HepG2 (cell line): ENCODE results near the gene STARD6. TPM values are rescaled to one million over a fixed set of nuclear protein-coding genes. Genes with fewer than 3 reads are reported as not detected.

Experiments used
- ATAC-seq: fragments of 200-7000 bp; cut with Tn5 transposase; 3 replicates; pipeline ENCODE4 v1.9.1; 2020; ENCODE audit warnings: mild to moderate bottlenecking, moderate library complexity
- BruUV-seq: library from RNA; stranded (reverse); fragments of 400-500 nt; replicated peaks from 2 replicates; lab custom pipeline; 2021; lab: Mats Ljungman, UMichigan
- CTCF ChIA-PET: fragments of 300-600 bp; formaldehyde crosslinking; extraction: SDS; loops from one replicate; lab custom pipeline; 2021; ENCODE audit warnings: low total read pairs, inconsistent platforms, low intra/inter-chr PET ratio; lab: Yijun Ruan, JAX
- POLR2A ChIA-PET: fragments of 350-600 bp; sonication (Branson Sonifier 250); formaldehyde crosslinking; loops from one replicate; lab custom pipeline; 2020; ENCODE audit warnings: antibody characterized with exemption, inconsistent platforms; lab: Yijun Ruan, JAX
- DNase-seq: peaks from one replicate; pipeline ENCODE4 v3.0.0-alpha.2; 2015; ENCODE audit warnings: low spot score
- FAIRE-seq: peaks from 3 replicates; lab custom pipeline; 2011; peaks lifted over from hg19 to GRCh38; lab: Jason Lieb, UNC
- H2AFZ ChIP-seq: one replicate; pipeline ENCODE4 v1.6.1; 2011; ENCODE audit warnings: low read length, inconsistent platforms
- H3K27ac ChIP-seq: fragments of 300-600 bp; 3 replicates; pipeline ENCODE4 v1.8.0; 2011; ENCODE audit warnings: mixed run types, mild to moderate bottlenecking, mixed read lengths, low read length, inconsistent platforms; ENCODE audit not compliant: insufficient read depth; ENCODE audit errors: extremely low read length
- H3K27me3 ChIP-seq, 2 experiments: fragments of 200-600 bp in 1 of 2; 2 replicates in 1 of 2; 3 replicates in 1 of 2; pipeline versions ENCODE4 v1.6.0 to v1.8.0; 2011; ENCODE audit warnings: low read length in 2 of 2, mild to moderate bottlenecking in 2 of 2, moderate library complexity in 2 of 2, inconsistent platforms in 1 of 2; ENCODE audit not compliant: insufficient read depth in 2 of 2, control insufficient read depth in 1 of 2
- H3K36me3 ChIP-seq, 2 experiments: fragments of 200-600 bp in 1 of 2; replicated peaks in 1 of 2; 2 replicates in 1 of 2; 3 replicates in 1 of 2; pipeline versions ENCODE4 v1.5.1 to v1.8.0; 2011; ENCODE audit warnings: low read length in 2 of 2, inconsistent platforms in 1 of 2; ENCODE audit not compliant: insufficient read depth in 2 of 2, control insufficient read depth in 1 of 2
- H3K4me1 ChIP-seq: 2 replicates; pipeline ENCODE4 v1.5.1; 2012; ENCODE audit warnings: low read length, inconsistent platforms; ENCODE audit not compliant: insufficient read depth
- H3K4me2 ChIP-seq: 2 replicates; pipeline ENCODE4 v1.6.0; 2011; ENCODE audit warnings: low read depth, low read length, inconsistent platforms
- H3K4me3 ChIP-seq, 3 experiments: fragments of 200-600 bp in 1 of 3; sonication (generic), shearing (Covaris generic) in 1 of 3; replicated peaks in 1 of 3; 2 replicates each; pipeline ENCODE4 v1.5.1; 2011 to 2016; ENCODE audit warnings: low read length in 3 of 3, inconsistent platforms in 2 of 3, low read depth in 2 of 3, mild to moderate bottlenecking in 2 of 3, control low read depth in 1 of 3, mixed read lengths in 1 of 3; ENCODE audit not compliant: insufficient read depth in 1 of 3
- H3K79me2 ChIP-seq: one replicate; pipeline ENCODE4 v1.6.1; 2011; ENCODE audit warnings: low read length, inconsistent platforms; ENCODE audit not compliant: insufficient read depth
- H3K9ac ChIP-seq: 2 replicates; pipeline ENCODE4 v1.6.0; 2011; ENCODE audit warnings: mild to moderate bottlenecking, low read depth, low read length, inconsistent platforms; ENCODE audit not compliant: insufficient read depth
- H3K9me3 ChIP-seq: 2 replicates; pipeline ENCODE4 v1.5.1; 2012; ENCODE audit warnings: mild to moderate bottlenecking, low read length
- H4K20me1 ChIP-seq: 2 replicates; pipeline ENCODE4 v1.6.0; 2011; ENCODE audit warnings: inconsistent platforms, mild to moderate bottlenecking, low read length, moderate library complexity; ENCODE audit not compliant: insufficient read depth
- BRF2 ChIP-seq: sonication (generic); formaldehyde crosslinking; IDR thresholded peaks from 2 replicates; pipeline ENCODE4 v1.8.1; 2022; ENCODE audit warnings: mild to moderate bottlenecking, missing genetic modification reagents
- CBX2 ChIP-seq, 2 experiments: fragments of 200-600 bp in 1 of 2; sonication (generic); formaldehyde crosslinking in 1 of 2; IDR thresholded peaks; 2 replicates each; pipeline versions ENCODE4 v1.7.0 to v1.8.1; 2018 to 2022; ENCODE audit warnings: low read depth in 2 of 2, low read length in 1 of 2, mild to moderate bottlenecking in 1 of 2, missing genetic modification reagents in 1 of 2
- E2F5 ChIP-seq: sonication (generic); formaldehyde crosslinking; conservative IDR thresholded peaks from 2 replicates; pipeline ENCODE4 v1.4.0; 2020; ENCODE audit warnings: missing genetic modification reagents
- HDAC6 ChIP-seq: fragments of 200-600 bp; sonication (generic); IDR thresholded peaks from 2 replicates; pipeline ENCODE4 v1.7.0; 2017; ENCODE audit warnings: mild to moderate bottlenecking, antibody characterized with exemption, low read length, low read depth
- SP5 ChIP-seq: IDR thresholded peaks from 2 replicates; pipeline ENCODE4 v1.6.1; 2016; ENCODE audit warnings: low read depth, borderline replicate concordance
- ZNF326 ChIP-seq: sonication (generic); formaldehyde crosslinking; IDR thresholded peaks from 2 replicates; pipeline ENCODE4 v1.4.0; 2020; ENCODE audit warnings: missing genetic modification reagents, borderline replicate concordance
- ZNF639 ChIP-seq: conservative IDR thresholded peaks from 2 replicates; pipeline ENCODE4 v1.6.1; 2018; ENCODE audit warnings: missing genetic modification reagents
- WGBS: methylation state at CpG from one replicate; pipeline ENCODE4 v1.1.6; 2017; ENCODE audit warnings: low lambda C conversion rate; 5-methylcytosine and 5-hydroxymethylcytosine counted together
- in situ Hi-C: cut with HindIII; loops from 2 replicates; pipeline ENCODE4 v1.10.0; 2017; ENCODE audit warnings: low pct_unique_long_range_greater_than_20kb; ENCODE audit not compliant: extremely low pct_ligation_motif_present
- intact Hi-C: fragments of 100-400 bp; cut with micrococcal nuclease; formaldehyde crosslinking; loops from one replicate; pipeline ENCODE4 v1.10.0; 2022; ENCODE audit not compliant: unreplicated experiment
- polyA plus RNA-seq, 8 experiments: library from polyadenylated mRNA; depleted of rRNA in 3 of 8; stranded (reverse) in 7 of 8; unstranded in 1 of 8; fragments of >200 nt; fragmentation: Illumina TruSeq in 4 of 8; extraction: Trizol in 4 of 8; gene quantifications; 2 replicates each; pipeline versions ENCODE4 v1.2.1 to v1.2.3, GENCODE V29; 2011 to 2016; ENCODE audit warnings: low read depth in 4 of 8, missing spikeins in 1 of 8, mixed read lengths in 1 of 8; ENCODE audit not compliant: insufficient read depth in 1 of 8
- total RNA-seq, 5 experiments: library from RNA; depleted of rRNA; stranded (reverse); fragments of >200 nt; fragmentation: Illumina TruSeq; extraction: Trizol; gene quantifications; 2 replicates each; pipeline ENCODE4 v1.2.3, GENCODE V29; 2016; ENCODE audit warnings: low read depth in 1 of 5

The STARD6 gene
- total and polyA plus RNA-seq, 2 of the 13 experiments (the other 11 are each of a cell fraction or from before 2014, with no cell fraction given), result not detected

GRCh38 chr18:54390838-54391237 lies 33.2 kb upstream of the STARD6 start (continued):
- TF ChIP-seq BRF2 (no peak), E2F5 (CRISPR knock-in tag) (no peak), HDAC6 (no peak), ZNF639 (CRISPR knock-in tag) (no peak), ZNF326 (CRISPR knock-in tag) (no peak)

- DNase-seq (no peak), ATAC-seq (peak; percentile 16; the same call in 2 of the 3 replicates), FAIRE-seq (no peak)
- peaks cover 31% of the 10 kb centered on the region for H3K4me1 ChIP-seq
- no peak overlapping the region for H3K27ac ChIP-seq
- H3K9ac ChIP-seq, result no peak overlapping the region
- no peaks in the 10 kb centered on the region for H4K20me1 ChIP-seq
- ChIA-PET POLR2A (no interaction called here), CTCF (no interaction called here)
- no peak overlapping the region for H3K4me3 ChIP-seq
- no peak for TF ChIP-seq CBX2 (IDR thresholded peaks at IDR 0.05; ENCODE audit: low read depth, low read length)
- TF ChIP-seq CBX2 (CRISPR knock-in tag; IDR thresholded peaks at IDR 0.05; ENCODE audit: low read depth), result no peak
- TF ChIP-seq SP5 (CRISPR knock-in tag), result 0 out of 2 replicates have a peak, but pooled peaks have one; percentile 5
- no TSS peak for BruUV-seq
- WGBS, result 0% methylated on average over 2 of the region's 2 CpGs
- peak overlapping the region; percentile 59 for H3K4me2 ChIP-seq
- H3K9me3 ChIP-seq, result no peaks in the 10 kb centered on the region
- H2AFZ ChIP-seq, result no peak overlapping the region
- no peaks in the 10 kb centered on the region for H3K27me3 ChIP-seq
- H3K36me3 ChIP-seq, result no peaks in the 10 kb centered on the region
- in situ Hi-C loops (no loop called here), intact Hi-C loops (loop anchor here (10.0 kb wide), 1 partner anchor 566 kb away; the partner anchor contains the start of gene CCDC68)
- no peaks in the 10 kb centered on the region for H3K79me2 ChIP-seq
These were observed 31.5 kb upstream of the STARD6 start for GRCh38 chr18:54389143-54389505.
